HG02981 (cell line): ENCODE data around the gene TMPRSS7.
A peak's percentile ranks its signal among the peaks of the same experiment; 100 is the strongest.

Source experiments
- ATAC-seq: cut with Tn5 transposase; IDR thresholded peaks from one replicate; pipeline ENCODE4 v1.9.1; 2021; ENCODE audit warnings: mild to moderate bottlenecking, moderate library complexity; ENCODE audit not compliant: unreplicated experiment

TMPRSS7 gene

GRCh38 chr3:112092496-112093179 lies 58.1 kb downstream of the TMPRSS7 start:
- ATAC-seq = no peak

- ATAC-seq = no peak
These were observed 58.6 kb downstream of the TMPRSS7 start for GRCh38 chr3:112093180-112093522.

GRCh38 chr3:112095731-112096130 lies 61.2 kb downstream of the TMPRSS7 start:
- ATAC-seq = no peak

- ATAC-seq = no peak
These were observed 61.6 kb downstream of the TMPRSS7 start for GRCh38 chr3:112096176-112096575.

- ATAC-seq = no peak
These were observed 62.8 kb downstream of the TMPRSS7 start for GRCh38 chr3:112097378-112097777.

GRCh38 chr3:112101916-112102315 lies 67.4 kb downstream of the TMPRSS7 start:
- ATAC-seq = no peak

- ATAC-seq = no peak
These were observed 70.2 kb downstream of the TMPRSS7 start for GRCh38 chr3:112104774-112105173.

GRCh38 chr3:112109322-112109721 lies 74.8 kb downstream of the TMPRSS7 start:
- no peak for ATAC-seq

- ATAC-seq = peak; percentile 38
These were observed 77.4 kb downstream of the TMPRSS7 start for GRCh38 chr3:112111785-112112402.

- ATAC-seq = peak; percentile 25
These were observed 80.1 kb downstream of the TMPRSS7 start for GRCh38 chr3:112114576-112115160.

GRCh38 chr3:112115161-112115739 lies 80.7 kb downstream of the TMPRSS7 start:
- peak; percentile 37 for ATAC-seq

- ATAC-seq = no peak
These were observed 81.4 kb downstream of the TMPRSS7 start for GRCh38 chr3:112115806-112116383.

- no peak for ATAC-seq
These were observed 82.2 kb downstream of the TMPRSS7 start for GRCh38 chr3:112116748-112117186.

GRCh38 chr3:112117415-112117814 lies 82.9 kb downstream of the TMPRSS7 start:
- no peak for ATAC-seq

GRCh38 chr3:112117841-112118571 lies 83.5 kb downstream of the TMPRSS7 start:
- ATAC-seq = peak; percentile 29

GRCh38 chr3:112119962-112120836 lies 85.7 kb downstream of the TMPRSS7 start:
- no peak for ATAC-seq

- no peak for ATAC-seq
These were observed 87.3 kb downstream of the TMPRSS7 start for GRCh38 chr3:112121577-112122547.

GRCh38 chr3:112122870-112123269 lies 88.3 kb downstream of the TMPRSS7 start:
- no peak for ATAC-seq

GRCh38 chr3:112123548-112123947 lies 89.0 kb downstream of the TMPRSS7 start:
- no peak for ATAC-seq
